Measurements from ENCODE around the gene PKP1.

Gene PKP1

GRCh38 chr1:201241736-201242135 is 41.6 kb upstream of the PKP1 start:
- H3K27ac ChIP-seq (ENCODE audit: low read depth, low read length) = no peak overlapping the region
- H3K27me3 ChIP-seq (ENCODE audit: low read length) = 0 out of 2 replicates have a peak, but pooled peaks cover 6% of the 10 kb centered on the region

GRCh38 chr1:201245082-201245481 is 38.2 kb upstream of the PKP1 start:
- Histone ChIP-seq H3K9me3 (ENCODE audit: insufficient read depth, low read length) (no peaks in the 10 kb centered on the region), H3K4me3 (ENCODE audit: insufficient read depth, low read length, poor library complexity, severe bottlenecking) (no peak overlapping the region), H3K79me2 (ENCODE audit: insufficient read depth, low read length) (no peaks in the 10 kb centered on the region), H3K4me2 (ENCODE audit: low read depth, low read length, poor library complexity, severe bottlenecking) (no peak overlapping the region), H3K36me3 (ENCODE audit: low read length) (no peaks in the 10 kb centered on the region), H3F3A (ENCODE audit: insufficient read depth) (no peaks in the 10 kb centered on the region), H3K9me2 (replicated peaks; ENCODE audit: insufficient read depth, low read length) (no peaks in the 10 kb centered on the region), H3K9ac (ENCODE audit: low read length) (no peak overlapping the region), H3K27ac (ENCODE audit: low read depth, low read length) (no peak overlapping the region), H4K20me1 (ENCODE audit: low read depth, low read length) (no peaks in the 10 kb centered on the region), H2AFZ (ENCODE audit: low read depth, low read length, severe bottlenecking) (no peak overlapping the region), H3K27me3 (ENCODE audit: low read length) (0 out of 2 replicates have a peak, but pooled peaks cover 6% of the 10 kb centered on the region)
- TF ChIP-seq EZH2phosphoT487 (conservative IDR thresholded peaks at IDR 0.05; ENCODE audit: low read length) (no peak), CTCF (IDR thresholded peaks at IDR 0.05; ENCODE audit: insufficient read depth, low read length, poor library complexity, severe bottlenecking) (no peak)

More at GRCh38 chr1:201241736-201242135, 41.6 kb upstream of the PKP1 start:
- H2AFZ ChIP-seq (ENCODE audit: low read depth, low read length, severe bottlenecking) = no peak overlapping the region
- H3K9ac ChIP-seq (ENCODE audit: low read length) = no peak overlapping the region
- no peaks in the 10 kb centered on the region for H3K36me3 ChIP-seq (ENCODE audit: low read length)
- TF ChIP-seq CTCF (IDR thresholded peaks at IDR 0.05; ENCODE audit: insufficient read depth, low read length, poor library complexity, severe bottlenecking) (no peak), EZH2phosphoT487 (conservative IDR thresholded peaks at IDR 0.05; ENCODE audit: low read length) (no peak)
- no peaks in the 10 kb centered on the region for H3K9me3 ChIP-seq (ENCODE audit: insufficient read depth, low read length)
- no peaks in the 10 kb centered on the region for H4K20me1 ChIP-seq (ENCODE audit: low read depth, low read length)
- H3K79me2 ChIP-seq (ENCODE audit: insufficient read depth, low read length) = no peaks in the 10 kb centered on the region
- no peak overlapping the region for H3K4me2 ChIP-seq (ENCODE audit: low read depth, low read length, poor library complexity, severe bottlenecking)
- no peaks in the 10 kb centered on the region for H3F3A ChIP-seq (ENCODE audit: insufficient read depth)
- H3K4me3 ChIP-seq (ENCODE audit: insufficient read depth, low read length, poor library complexity, severe bottlenecking) = no peak overlapping the region
- no peaks in the 10 kb centered on the region for H3K9me2 ChIP-seq (replicated peaks; ENCODE audit: insufficient read depth, low read length)

- Histone ChIP-seq H3K4me2 (ENCODE audit: low read depth, low read length, poor library complexity, severe bottlenecking) (no peak overlapping the region), H3K27ac (ENCODE audit: low read depth, low read length) (no peak overlapping the region), H3K79me2 (ENCODE audit: insufficient read depth, low read length) (no peaks in the 10 kb centered on the region), H3K9me3 (ENCODE audit: insufficient read depth, low read length) (no peaks in the 10 kb centered on the region), H2AFZ (ENCODE audit: low read depth, low read length, severe bottlenecking) (no peak overlapping the region), H3K36me3 (ENCODE audit: low read length) (no peaks in the 10 kb centered on the region), H4K20me1 (ENCODE audit: low read depth, low read length) (no peaks in the 10 kb centered on the region), H3F3A (ENCODE audit: insufficient read depth) (no peaks in the 10 kb centered on the region), H3K4me3 (ENCODE audit: insufficient read depth, low read length, poor library complexity, severe bottlenecking) (no peak overlapping the region), H3K9me2 (replicated peaks; ENCODE audit: insufficient read depth, low read length) (no peaks in the 10 kb centered on the region), H3K27me3 (ENCODE audit: low read length) (no peaks in the 10 kb centered on the region), H3K9ac (ENCODE audit: low read length) (no peak overlapping the region)
- TF ChIP-seq EZH2phosphoT487 (conservative IDR thresholded peaks at IDR 0.05; ENCODE audit: low read length) = no peak
- TF ChIP-seq CTCF (IDR thresholded peaks at IDR 0.05; ENCODE audit: insufficient read depth, low read length, poor library complexity, severe bottlenecking) = no peak
Measured at GRCh38 chr1:201248721-201249559, 34.4 kb upstream of the PKP1 start.
